LNCaP clone FGC (cell line): ENCODE measurements around the gene MAG.
"Not testable (repeated sequence)": the region's sequence is repeated elsewhere in the genome, so short reads cannot be mapped to it uniquely, and the experiment has no call there.

Experiments used
- DNase-seq: peaks from one replicate; pipeline ENCODE4 v3.0.0-alpha.2; 2011; ENCODE audit warnings: low read depth
- H3K4me3 ChIP-seq: 2 replicates; pipeline ENCODE4 v1.5.1; 2011; ENCODE audit warnings: mild to moderate bottlenecking, low read depth, low read length, control low read depth
- TF ChIP-seq, protein P1 (sequence below): IDR thresholded peaks from 2 replicates; pipeline ENCODE4 v1.5.1; 2012; ENCODE audit warnings: mild to moderate bottlenecking; ENCODE audit not compliant: control insufficient read depth, insufficient read depth; ENCODE audit errors: extremely low read depth

The MAG gene

DNA sequence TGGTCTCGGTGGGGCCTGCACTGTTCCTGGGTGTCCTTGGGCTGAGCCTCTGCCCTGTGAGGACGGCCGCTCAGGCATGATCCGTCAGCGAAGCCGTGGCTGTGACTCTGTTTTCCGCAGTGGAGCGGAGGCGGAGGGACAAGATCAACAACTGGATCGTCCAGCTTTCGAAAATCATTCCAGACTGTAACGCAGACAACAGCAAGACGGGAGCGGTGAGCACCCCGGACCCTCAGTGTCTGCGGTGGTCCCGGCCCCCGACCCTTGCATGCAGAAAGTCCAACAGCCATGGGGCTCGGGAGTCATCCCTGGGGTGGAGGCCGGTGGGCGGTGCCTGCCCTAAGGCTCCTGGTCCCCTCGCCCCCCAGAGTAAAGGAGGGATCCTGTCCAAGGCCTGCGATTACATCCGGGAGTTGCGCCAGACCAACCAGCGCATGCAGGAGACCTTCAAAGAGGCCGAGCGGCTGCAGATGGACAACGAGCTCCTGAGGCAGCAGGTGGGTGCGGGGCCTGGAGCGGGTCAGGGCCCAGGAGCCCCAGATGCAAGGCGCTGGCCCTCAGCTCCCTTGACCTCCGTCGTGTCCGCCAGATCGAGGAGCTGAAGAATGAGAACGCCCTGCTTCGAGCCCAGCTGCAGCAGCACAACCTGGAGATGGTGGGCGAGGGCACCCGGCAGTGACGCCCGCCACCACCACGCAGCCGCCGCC is 13.2 kb upstream of the MAG start:
- TF ChIP-seq, protein P1, sequence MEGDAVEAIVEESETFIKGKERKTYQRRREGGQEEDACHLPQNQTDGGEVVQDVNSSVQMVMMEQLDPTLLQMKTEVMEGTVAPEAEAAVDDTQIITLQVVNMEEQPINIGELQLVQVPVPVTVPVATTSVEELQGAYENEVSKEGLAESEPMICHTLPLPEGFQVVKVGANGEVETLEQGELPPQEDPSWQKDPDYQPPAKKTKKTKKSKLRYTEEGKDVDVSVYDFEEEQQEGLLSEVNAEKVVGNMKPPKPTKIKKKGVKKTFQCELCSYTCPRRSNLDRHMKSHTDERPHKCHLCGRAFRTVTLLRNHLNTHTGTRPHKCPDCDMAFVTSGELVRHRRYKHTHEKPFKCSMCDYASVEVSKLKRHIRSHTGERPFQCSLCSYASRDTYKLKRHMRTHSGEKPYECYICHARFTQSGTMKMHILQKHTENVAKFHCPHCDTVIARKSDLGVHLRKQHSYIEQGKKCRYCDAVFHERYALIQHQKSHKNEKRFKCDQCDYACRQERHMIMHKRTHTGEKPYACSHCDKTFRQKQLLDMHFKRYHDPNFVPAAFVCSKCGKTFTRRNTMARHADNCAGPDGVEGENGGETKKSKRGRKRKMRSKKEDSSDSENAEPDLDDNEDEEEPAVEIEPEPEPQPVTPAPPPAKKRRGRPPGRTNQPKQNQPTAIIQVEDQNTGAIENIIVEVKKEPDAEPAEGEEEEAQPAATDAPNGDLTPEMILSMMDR: no peak
- no peak for DNase-seq
- H3K4me3 ChIP-seq: no peak overlapping the region

DNA sequence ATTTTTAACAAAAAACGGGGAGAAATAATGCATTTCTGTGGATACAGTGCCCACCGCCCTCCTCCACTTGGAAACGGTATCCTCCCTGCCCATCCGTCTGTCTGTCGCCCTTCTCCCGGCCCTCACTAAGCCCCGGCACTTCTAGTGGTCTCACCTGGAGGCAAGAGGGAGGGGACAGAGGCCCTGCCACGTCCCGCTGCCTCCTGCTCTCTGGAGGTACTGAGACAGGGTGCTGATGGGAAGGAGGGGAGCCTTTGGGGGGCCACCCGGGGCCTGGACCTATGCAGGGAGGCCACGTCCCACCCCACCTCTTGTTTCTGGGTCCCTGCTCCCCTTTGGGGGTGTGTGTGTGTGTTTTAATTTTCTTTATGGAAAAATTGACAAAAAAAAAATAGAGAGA is 12.6 kb upstream of the MAG start:
- TF ChIP-seq, protein P1: no peak
- DNase-seq: no peak
- H3K4me3 ChIP-seq: no peak overlapping the region

DNA sequence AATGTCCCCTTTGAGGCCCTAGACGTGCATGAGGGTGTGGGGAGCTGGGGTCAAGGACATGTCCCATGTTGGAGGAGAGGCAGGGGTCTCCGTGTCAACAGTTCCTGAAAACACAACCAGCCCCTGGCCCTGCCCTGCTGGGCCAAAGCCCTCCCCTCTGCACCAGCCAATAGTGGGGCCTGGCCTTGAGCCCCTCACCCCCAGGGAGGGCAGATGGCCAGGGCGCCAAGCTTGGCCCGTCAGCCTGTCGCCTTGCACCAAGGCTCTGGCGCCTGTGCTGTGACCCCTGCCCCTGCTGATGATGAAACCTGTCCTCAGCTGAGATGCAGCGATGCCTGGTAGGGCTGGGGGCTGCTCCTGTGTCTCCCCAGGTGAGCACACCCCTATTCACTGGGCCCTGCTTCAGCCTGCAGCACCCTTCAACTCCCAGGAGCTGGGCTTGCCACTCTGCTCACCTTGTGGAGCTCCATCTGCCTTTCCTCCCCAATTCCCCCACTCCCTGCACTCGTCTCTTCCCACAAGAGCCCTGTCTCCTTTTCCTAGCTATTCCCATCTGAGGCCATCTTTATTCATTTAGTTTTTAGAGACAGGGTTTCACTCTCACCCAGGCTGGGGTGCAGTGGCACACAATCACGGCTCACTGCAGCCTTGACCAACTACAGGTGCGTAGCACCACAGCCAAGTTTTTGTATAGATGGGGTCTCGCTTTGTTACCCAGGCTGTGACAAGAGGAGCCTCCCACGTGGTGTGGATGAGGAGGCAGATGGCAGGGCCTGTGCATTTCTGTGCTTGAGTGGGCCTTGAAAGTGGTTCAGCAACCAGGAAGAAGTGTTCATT is 11.8 kb upstream of the MAG start:
- TF ChIP-seq, protein P1: no peak
- no peak overlapping the region for H3K4me3 ChIP-seq
- DNase-seq: no peak

DNA sequence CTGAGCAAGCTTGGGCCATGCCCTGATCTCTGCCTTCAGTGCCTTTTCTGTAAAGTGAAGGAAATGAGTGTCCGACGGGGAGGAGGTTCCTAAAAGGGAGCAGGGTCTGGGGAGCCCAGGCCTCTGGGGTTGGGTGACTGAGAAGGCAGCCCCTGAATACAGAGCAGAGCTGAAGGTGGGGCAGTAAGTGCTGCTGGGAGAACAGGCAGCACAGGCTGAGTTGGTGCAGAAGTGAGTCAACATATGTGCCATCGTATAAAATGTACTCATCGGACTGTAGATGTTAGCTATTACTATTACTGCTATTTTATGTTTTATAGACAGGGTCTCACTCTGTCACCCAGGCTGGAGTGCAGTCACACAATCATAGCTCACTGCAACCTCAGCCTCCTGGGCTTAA is 10.7 kb upstream of the MAG start:
- DNase-seq: no peak
- TF ChIP-seq, protein P1: no peak
- no peak overlapping the region for H3K4me3 ChIP-seq

DNA sequence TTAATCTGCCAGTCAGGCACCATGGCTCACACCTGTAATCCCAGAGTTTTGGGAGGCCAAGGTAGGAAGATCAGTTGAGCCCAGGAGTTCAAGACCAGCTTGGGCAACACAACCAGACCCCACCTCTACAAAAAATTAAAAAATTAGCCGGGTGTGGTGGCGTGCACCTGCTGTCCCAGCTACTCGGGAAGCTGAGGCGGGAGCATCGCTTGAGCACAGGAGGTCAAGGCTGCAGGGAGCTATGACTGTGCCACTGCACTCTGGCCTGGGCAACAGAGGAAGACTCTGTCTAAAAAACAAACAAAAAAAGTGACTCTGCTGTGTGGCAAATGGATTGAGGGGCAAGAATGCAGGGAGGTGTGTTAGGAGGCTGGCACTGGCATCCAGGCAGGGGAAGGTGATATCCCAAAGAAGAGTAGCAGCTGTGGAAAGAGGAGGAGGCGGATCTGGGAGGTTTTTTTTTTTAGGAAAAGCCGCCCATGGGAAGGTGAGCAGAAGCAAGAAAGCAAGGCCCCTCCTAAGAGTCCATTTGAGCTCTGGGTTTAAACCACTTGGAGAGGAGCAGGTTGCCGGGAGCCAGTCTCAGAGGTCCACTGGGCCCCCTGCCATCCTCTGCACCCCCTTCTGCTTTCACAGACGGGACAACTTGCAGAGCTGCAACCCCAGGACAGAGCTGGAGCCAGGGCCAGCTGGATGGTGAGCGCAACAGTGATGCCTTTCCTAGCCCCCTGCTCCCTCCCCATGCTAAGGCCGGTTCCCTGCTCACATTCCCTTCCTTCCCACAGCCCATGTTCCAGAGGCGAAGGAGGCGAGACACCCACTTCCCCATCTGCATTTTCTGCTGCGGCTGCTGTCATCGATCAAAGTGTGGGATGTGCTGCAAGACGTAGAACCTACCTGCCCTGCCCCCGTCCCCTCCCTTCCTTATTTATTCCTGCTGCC is 7.5 kb upstream of the MAG start:
- TF ChIP-seq, protein P1: no peak
- no peak for DNase-seq

DNA sequence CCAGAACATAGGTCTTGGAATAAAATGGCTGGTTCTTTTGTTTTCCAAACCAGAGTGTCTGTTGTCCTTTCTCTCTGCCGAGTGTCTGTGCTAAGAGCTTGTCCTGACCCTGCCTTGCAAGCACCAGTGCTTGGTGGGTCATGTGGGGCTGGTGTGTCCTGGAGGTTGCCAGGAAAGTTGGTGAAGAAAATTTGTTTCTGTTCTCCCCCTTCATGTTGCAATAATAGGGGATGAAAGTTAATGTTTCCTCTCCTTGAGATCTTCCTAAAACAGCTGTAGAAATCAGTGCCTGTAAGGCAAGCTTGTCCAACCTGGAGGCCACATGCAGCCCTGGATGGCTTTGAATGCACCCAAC is 6.9 kb upstream of the MAG start:
- no peak overlapping the region for H3K4me3 ChIP-seq
- no peak for DNase-seq
- TF ChIP-seq, protein P1: no peak

More for the DNA sequence above, 7.5 kb upstream of the MAG start:
- no peak overlapping the region for H3K4me3 ChIP-seq

DNA sequence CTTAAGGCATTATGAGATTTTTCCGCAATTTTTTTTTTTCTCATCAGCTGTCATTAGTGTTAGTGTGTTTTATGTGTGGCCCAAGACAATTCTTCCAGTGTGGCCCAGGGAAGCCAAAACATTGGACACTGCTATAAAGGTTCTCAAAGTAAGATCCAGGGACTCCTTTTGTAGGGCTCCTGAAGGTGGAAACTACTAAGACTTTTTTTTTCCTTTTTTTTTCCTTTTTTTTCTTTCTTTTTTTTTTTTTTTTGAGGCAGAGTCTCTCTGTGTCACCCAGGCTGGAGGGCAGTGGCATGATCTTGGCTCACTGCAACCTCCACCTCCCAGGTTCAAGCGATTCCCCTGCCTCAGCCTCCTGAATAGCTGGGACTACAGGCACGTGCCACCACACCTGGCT is 6.5 kb upstream of the MAG start:
- not testable (repeated sequence) for DNase-seq, H3K4me3 ChIP-seq

DNA sequence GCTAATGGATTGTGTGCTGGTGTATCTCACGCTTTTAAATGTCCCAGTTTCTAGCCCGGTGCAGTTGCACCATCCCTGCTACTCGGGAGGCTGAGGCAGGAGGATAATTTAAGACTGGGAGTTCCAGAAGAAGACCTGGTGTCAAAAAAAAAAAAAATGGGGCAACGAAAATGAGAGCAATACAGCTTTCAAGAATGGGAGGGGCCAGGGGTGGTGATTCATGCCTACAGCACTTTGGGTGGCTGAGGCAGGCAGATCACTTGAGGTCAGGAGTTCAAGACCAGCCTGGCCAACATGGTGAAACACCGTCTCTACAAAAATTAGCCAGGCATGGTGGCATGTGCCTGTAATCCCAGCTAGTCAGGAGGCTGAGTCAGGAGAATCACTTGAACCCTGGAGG is 5.9 kb upstream of the MAG start:
- not testable (repeated sequence) for H3K4me3 ChIP-seq, DNase-seq
